Liver (tissue), 9 donors: ENCODE data around the gene LIMD2. TPM values are rescaled to one million over a fixed set of nuclear protein-coding genes. Genes with fewer than 3 reads are reported as not detected.

Source experiments
- DNase-seq: peaks from one replicate; pipeline ENCODE4 v3.0.0-alpha.2; 2017; ENCODE audit warnings: low spot score
- H3K27ac ChIP-seq, 2 donors: one replicate each; pipeline ENCODE4 v1.7.0; 2013; ENCODE audit warnings: inconsistent platforms in 2 of 2, low read length in 2 of 2, control low read depth in 1 of 2, low read depth in 1 of 2, mild to moderate bottlenecking in 1 of 2
- H3K27me3 ChIP-seq, 4 donors: one replicate each; pipeline versions ENCODE4 v1.6.1 to v1.7.0; 2013; ENCODE audit warnings: low read length in 3 of 4, inconsistent platforms in 1 of 4, mild to moderate bottlenecking in 1 of 4, moderate library complexity in 1 of 4; ENCODE audit not compliant: control insufficient read depth in 4 of 4, insufficient read depth in 4 of 4
- H3K36me3 ChIP-seq, 4 donors: one replicate each; pipeline versions ENCODE4 v1.6.1 to v1.7.0; 2013; ENCODE audit warnings: low read length in 3 of 4, mild to moderate bottlenecking in 3 of 4, low read depth in 1 of 4, moderate library complexity in 1 of 4; ENCODE audit not compliant: control insufficient read depth in 4 of 4, insufficient read depth in 3 of 4
- H3K4me1 ChIP-seq, 4 donors: one replicate each; pipeline versions ENCODE4 v1.6.1 to v1.7.0; 2013; ENCODE audit warnings: low read length in 3 of 4, mild to moderate bottlenecking in 3 of 4, moderate library complexity in 1 of 4; ENCODE audit not compliant: control insufficient read depth in 4 of 4, insufficient read depth in 4 of 4
- H3K4me3 ChIP-seq, 3 donors: one replicate each; pipeline versions ENCODE4 v1.6.1 to v1.7.0; 2013; ENCODE audit warnings: low read length in 3 of 3, control low read depth in 1 of 3, low read depth in 1 of 3, mild to moderate bottlenecking in 1 of 3
- H3K9ac ChIP-seq, 2 donors: one replicate each; pipeline ENCODE4 v1.7.0; 2013; ENCODE audit warnings: low read length in 2 of 2, mild to moderate bottlenecking in 2 of 2, moderate library complexity in 2 of 2, control low read depth in 1 of 2, low read depth in 1 of 2
- H3K9me3 ChIP-seq, 4 donors: one replicate each; pipeline versions ENCODE4 v1.6.1 to v1.7.0; 2013; ENCODE audit warnings: low read length in 3 of 4; ENCODE audit not compliant: control insufficient read depth in 4 of 4
- CTCF ChIP-seq: fragments of 150-350 bp; IDR thresholded peaks from 2 replicates; pipeline ENCODE4 v1.5.1; 2017; ENCODE audit warnings: improper control_type of control experiment, low read depth, low read length; ENCODE audit not compliant: missing input control
- FOXA1 ChIP-seq: IDR thresholded peaks from 2 replicates; pipeline ENCODE4 v1.6.1; 2016; ENCODE audit warnings: antibody characterized with exemption
- FOXA2 ChIP-seq: IDR thresholded peaks from 2 replicates; pipeline ENCODE4 v1.6.1; 2016; ENCODE audit warnings: antibody characterized with exemption
- GABPA ChIP-seq, 2 donors: IDR thresholded peaks in 1 of 2; conservative IDR thresholded peaks in 1 of 2; 2 replicates each; pipeline ENCODE4 v1.6.1; 2016; ENCODE audit warnings: antibody characterized with exemption in 2 of 2, mild to moderate bottlenecking in 1 of 2, moderate library complexity in 1 of 2
- HNF4A ChIP-seq, 2 donors: conservative IDR thresholded peaks; 2 replicates each; pipeline ENCODE4 v1.6.1; 2016; ENCODE audit warnings: antibody characterized with exemption in 2 of 2, mild to moderate bottlenecking in 2 of 2
- HNF4G ChIP-seq: IDR thresholded peaks from 2 replicates; pipeline ENCODE4 v1.6.1; 2016; ENCODE audit warnings: antibody characterized with exemption
- JUND ChIP-seq, 2 donors: IDR thresholded peaks; 2 replicates each; pipeline ENCODE4 v1.6.1; 2016; ENCODE audit warnings: antibody characterized with exemption in 2 of 2
- NR2F2 ChIP-seq: IDR thresholded peaks from 2 replicates; pipeline ENCODE4 v1.6.1; 2016; ENCODE audit warnings: antibody characterized with exemption
- RAD21 ChIP-seq, 2 donors: IDR thresholded peaks; 2 replicates each; pipeline ENCODE4 v1.6.1; 2016; ENCODE audit warnings: antibody characterized with exemption in 2 of 2, mild to moderate bottlenecking in 2 of 2
- REST ChIP-seq: IDR thresholded peaks from 2 replicates; pipeline ENCODE4 v1.6.1; 2016; ENCODE audit warnings: antibody characterized with exemption, mild to moderate bottlenecking
- RXRA ChIP-seq, 2 donors: IDR thresholded peaks; 2 replicates each; pipeline ENCODE4 v1.6.1; 2017 to 2018; ENCODE audit warnings: antibody characterized with exemption in 2 of 2, mild to moderate bottlenecking in 1 of 2
- SP1 ChIP-seq: IDR thresholded peaks from 2 replicates; pipeline ENCODE4 v1.6.1; 2018; ENCODE audit warnings: antibody characterized with exemption, mild to moderate bottlenecking
- ZBTB33 ChIP-seq: IDR thresholded peaks from 2 replicates; pipeline ENCODE4 v1.6.1; 2016; ENCODE audit warnings: antibody characterized with exemption
- WGBS: extraction: QIAGEN DNeasy Blood & Tissue Kit; methylation state at CpG from one replicate; pipeline ENCODE4 v1.1.7; 2013; 5-methylcytosine and 5-hydroxymethylcytosine counted together
- polyA plus RNA-seq, 2 donors: library from polyadenylated mRNA; stranded (reverse) in 1 of 2; unstranded in 1 of 2; fragments of 200-250 nt in 1 of 2; fragments of >200 nt in 1 of 2; fragmentation: Nextera tagmentation in 1 of 2; extraction: Ambion mirVana in 1 of 2; gene quantifications; one replicate each; pipeline versions ENCODE4 v1.2.1 to v1.2.3, GENCODE V29; 2013 to 2015
- total RNA-seq, 2 donors: library from RNA; depleted of rRNA; stranded (reverse); fragments of >200 nt; gene quantifications; one replicate each; pipeline ENCODE4 v1.2.3, GENCODE V29; 2014
- TF ChIP-seq, protein P1 (sequence below): IDR thresholded peaks from 2 replicates; pipeline ENCODE4 v1.6.1; 2016; ENCODE audit warnings: antibody characterized with exemption
- TF ChIP-seq, protein P2 (sequence below): IDR thresholded peaks from 2 replicates; pipeline ENCODE4 v1.6.1; 2016; ENCODE audit warnings: antibody characterized with exemption
- donor health status: healthy.
- donor health status: healthy.
- donor health status: healthy.
- donor health status: healthy.
- donor health status: healthy.

The LIMD2 gene
- total and polyA plus RNA-seq, 4 donors = 5.9 to 24.2 (median 7.9) TPM

- TF ChIP-seq, protein P1, sequence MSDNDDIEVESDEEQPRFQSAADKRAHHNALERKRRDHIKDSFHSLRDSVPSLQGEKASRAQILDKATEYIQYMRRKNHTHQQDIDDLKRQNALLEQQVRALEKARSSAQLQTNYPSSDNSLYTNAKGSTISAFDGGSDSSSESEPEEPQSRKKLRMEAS = no peak
- TF ChIP-seq ZBTB33 (no peak), JUND (IDR thresholded peaks at IDR 0.05) (no peak), FOXA1 (no peak), SP1 (no peak), NR2F2 (no peak), HNF4G (no peak), GABPA (IDR thresholded peaks at IDR 0.05 in 1 of 2, conservative IDR thresholded peaks at IDR 0.05 in 1 of 2) (no peak), HNF4A (conservative IDR thresholded peaks at IDR 0.05) (no peak), REST (no peak), CTCF (no peak), RAD21 (IDR thresholded peaks at IDR 0.05) (no peak), RXRA (IDR thresholded peaks at IDR 0.05) (no peak), FOXA2 (no peak)
- TF ChIP-seq, protein P2, sequence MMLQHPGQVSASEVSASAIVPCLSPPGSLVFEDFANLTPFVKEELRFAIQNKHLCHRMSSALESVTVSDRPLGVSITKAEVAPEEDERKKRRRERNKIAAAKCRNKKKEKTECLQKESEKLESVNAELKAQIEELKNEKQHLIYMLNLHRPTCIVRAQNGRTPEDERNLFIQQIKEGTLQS = no peak
- Histone ChIP-seq H3K4me3 (no peak overlapping the region), H3K4me1 (no peaks in the 10 kb centered on the region), H3K9me3 (no peaks in the 10 kb centered on the region), H3K9ac (no peak overlapping the region), H3K27me3 (no peaks in the 10 kb centered on the region), H3K27ac (no peak overlapping the region), H3K36me3 (peaks cover 3 to 41% (median 19%) of the 10 kb centered on the region in 4 donors)
- 89% methylated on average over 7 of the region's 7 CpGs for WGBS
- DNase-seq = no peak
These were observed 6.6 kb upstream of the LIMD2 start for GRCh38 chr17:63706336-63707082.
